Measurements from ENCODE around the gene FAM50B.

Gene FAM50B

DNA sequence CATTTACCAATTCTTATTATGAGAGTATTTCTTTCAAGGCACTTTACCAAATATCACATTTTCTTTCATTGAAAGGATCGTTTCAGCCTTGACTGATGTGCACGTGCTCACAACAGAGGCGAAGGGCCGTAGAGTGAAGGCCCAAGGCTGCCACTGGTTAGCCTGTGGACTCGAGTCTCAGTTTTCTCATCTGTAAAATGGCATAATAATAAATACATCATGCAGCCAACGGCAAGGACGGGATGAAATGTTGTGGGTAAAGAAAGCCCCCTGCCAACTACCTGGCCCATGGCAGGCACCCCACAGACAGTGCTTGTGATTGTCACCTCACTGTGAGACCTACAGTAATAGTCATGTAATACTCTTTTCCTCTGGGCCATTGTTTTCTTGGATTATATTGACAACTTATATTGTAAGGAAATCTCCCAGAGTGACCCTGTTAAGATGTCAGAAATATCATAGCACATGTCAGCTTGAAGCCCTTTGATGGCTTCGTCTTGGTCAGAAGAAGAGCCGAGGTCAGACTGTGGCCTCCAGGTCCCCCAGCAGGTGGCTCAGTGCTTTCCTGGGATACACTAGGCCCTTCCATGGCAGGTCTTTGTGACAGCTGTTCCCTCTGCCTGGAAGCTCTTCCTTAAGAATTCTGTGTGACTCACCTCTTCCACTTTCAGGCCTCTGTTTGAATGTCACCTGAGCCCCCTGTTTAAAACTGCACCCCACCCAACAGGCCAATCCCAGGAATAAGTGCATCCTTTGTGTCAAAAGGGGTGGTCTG lies 36.3 kb downstream of the FAM50B start (continued):
- no peak for TF ChIP-seq ZSCAN5A (tag by site-specific recombination; IDR thresholded peaks at IDR 0.05)
- TF ChIP-seq ZNF488 (tag by site-specific recombination; IDR thresholded peaks at IDR 0.05): no peak
- no peak for TF ChIP-seq ZNF423 (tag by site-specific recombination; IDR thresholded peaks at IDR 0.05)
- TF ChIP-seq ZBTB21 (tag by site-specific recombination; IDR thresholded peaks at IDR 0.05): no peak
- no peak for TF ChIP-seq ZNF223 (tag by site-specific recombination; IDR thresholded peaks at IDR 0.05)

GRCh38 chr6:3887150-3887700 lies 38.1 kb downstream of the FAM50B start:
- POLR2A ChIA-PET: interaction anchor here (0.6 kb wide), 1 partner anchor 607 kb away, joined by 5 read pairs; no protein-coding TSS in a partner anchor
- TF ChIP-seq ZNF830 (tag by site-specific recombination; IDR thresholded peaks at IDR 0.05; ENCODE audit: low read depth) (no peak), KLF9 (tag by site-specific recombination; IDR thresholded peaks at IDR 0.05; ENCODE audit: low read depth) (no peak), OSR2 (tag by site-specific recombination; IDR thresholded peaks at IDR 0.05) (no peak), ZNF654 (tag by site-specific recombination; IDR thresholded peaks at IDR 0.05; ENCODE audit: low read depth) (peak; percentile 41), ZSCAN23 (tag by site-specific recombination; IDR thresholded peaks at IDR 0.05) (no peak), KLF8 (tag by site-specific recombination; IDR thresholded peaks at IDR 0.05) (no peak)
- TF ChIP-seq, protein P1, sequence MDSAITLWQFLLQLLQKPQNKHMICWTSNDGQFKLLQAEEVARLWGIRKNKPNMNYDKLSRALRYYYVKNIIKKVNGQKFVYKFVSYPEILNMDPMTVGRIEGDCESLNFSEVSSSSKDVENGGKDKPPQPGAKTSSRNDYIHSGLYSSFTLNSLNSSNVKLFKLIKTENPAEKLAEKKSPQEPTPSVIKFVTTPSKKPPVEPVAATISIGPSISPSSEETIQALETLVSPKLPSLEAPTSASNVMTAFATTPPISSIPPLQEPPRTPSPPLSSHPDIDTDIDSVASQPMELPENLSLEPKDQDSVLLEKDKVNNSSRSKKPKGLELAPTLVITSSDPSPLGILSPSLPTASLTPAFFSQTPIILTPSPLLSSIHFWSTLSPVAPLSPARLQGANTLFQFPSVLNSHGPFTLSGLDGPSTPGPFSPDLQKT (IDR thresholded peaks at IDR 0.05; ENCODE audit: borderline replicate concordance, low read depth, low read length): no peak
- TF ChIP-seq, protein P2, sequence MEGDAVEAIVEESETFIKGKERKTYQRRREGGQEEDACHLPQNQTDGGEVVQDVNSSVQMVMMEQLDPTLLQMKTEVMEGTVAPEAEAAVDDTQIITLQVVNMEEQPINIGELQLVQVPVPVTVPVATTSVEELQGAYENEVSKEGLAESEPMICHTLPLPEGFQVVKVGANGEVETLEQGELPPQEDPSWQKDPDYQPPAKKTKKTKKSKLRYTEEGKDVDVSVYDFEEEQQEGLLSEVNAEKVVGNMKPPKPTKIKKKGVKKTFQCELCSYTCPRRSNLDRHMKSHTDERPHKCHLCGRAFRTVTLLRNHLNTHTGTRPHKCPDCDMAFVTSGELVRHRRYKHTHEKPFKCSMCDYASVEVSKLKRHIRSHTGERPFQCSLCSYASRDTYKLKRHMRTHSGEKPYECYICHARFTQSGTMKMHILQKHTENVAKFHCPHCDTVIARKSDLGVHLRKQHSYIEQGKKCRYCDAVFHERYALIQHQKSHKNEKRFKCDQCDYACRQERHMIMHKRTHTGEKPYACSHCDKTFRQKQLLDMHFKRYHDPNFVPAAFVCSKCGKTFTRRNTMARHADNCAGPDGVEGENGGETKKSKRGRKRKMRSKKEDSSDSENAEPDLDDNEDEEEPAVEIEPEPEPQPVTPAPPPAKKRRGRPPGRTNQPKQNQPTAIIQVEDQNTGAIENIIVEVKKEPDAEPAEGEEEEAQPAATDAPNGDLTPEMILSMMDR (tag by site-specific recombination; IDR thresholded peaks at IDR 0.05): no peak
- H3K9me3 ChIP-seq (ENCODE audit: control insufficient read depth, insufficient read depth, low read depth, low read length): no peaks in the 10 kb centered on the region
- CTCF ChIA-PET: interaction anchor here (0.5 to 6.3 kb wide), 16 partner anchors 9 to 768 kb away, joined by 3 to 46 read pairs (median 3); no protein-coding TSS in a partner anchor
- H3K36me3 ChIP-seq (ENCODE audit: control insufficient read depth in 2 of 2, insufficient read depth in 1 of 2, low read length in 2 of 2): no peaks in the 10 kb centered on the region
- no peak overlapping the region for H3K4me3 ChIP-seq (ENCODE audit: low read depth, low read length)
- no peaks in the 10 kb centered on the region for H3K4me1 ChIP-seq (ENCODE audit: control insufficient read depth, insufficient read depth, low read length)
- H3K27ac ChIP-seq (ENCODE audit: extremely low read depth, low read depth, low read length): no peak overlapping the region

GRCh38 chr6:3888153-3888957 lies 39.2 kb downstream of the FAM50B start:
- TF ChIP-seq, protein P3, sequence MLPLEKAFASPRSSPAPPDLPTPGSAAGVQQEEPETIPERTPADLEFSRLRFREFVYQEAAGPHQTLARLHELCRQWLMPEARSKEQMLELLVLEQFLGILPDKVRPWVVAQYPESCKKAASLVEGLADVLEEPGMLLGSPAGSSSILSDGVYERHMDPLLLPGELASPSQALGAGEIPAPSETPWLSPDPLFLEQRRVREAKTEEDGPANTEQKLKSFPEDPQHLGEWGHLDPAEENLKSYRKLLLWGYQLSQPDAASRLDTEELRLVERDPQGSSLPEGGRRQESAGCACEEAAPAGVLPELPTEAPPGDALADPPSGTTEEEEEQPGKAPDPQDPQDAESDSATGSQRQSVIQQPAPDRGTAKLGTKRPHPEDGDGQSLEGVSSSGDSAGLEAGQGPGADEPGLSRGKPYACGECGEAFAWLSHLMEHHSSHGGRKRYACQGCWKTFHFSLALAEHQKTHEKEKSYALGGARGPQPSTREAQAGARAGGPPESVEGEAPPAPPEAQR (tag by site-specific recombination; IDR thresholded peaks at IDR 0.05): no peak
- no peak for TF ChIP-seq EGR2 (tag by site-specific recombination; IDR thresholded peaks at IDR 0.05; ENCODE audit: low read depth)
- no peak for TF ChIP-seq ZNF571 (tag by site-specific recombination; IDR thresholded peaks at IDR 0.05)
- TF ChIP-seq ZNF792 (tag by site-specific recombination; IDR thresholded peaks at IDR 0.05): no peak
- TF ChIP-seq ZNF133 (tag by site-specific recombination; IDR thresholded peaks at IDR 0.05): no peak
- Histone ChIP-seq H3K4me1 (ENCODE audit: control insufficient read depth, insufficient read depth, low read length) (no peaks in the 10 kb centered on the region), H3K4me3 (ENCODE audit: low read depth, low read length) (no peak overlapping the region), H3K36me3 (ENCODE audit: control insufficient read depth in 2 of 2, insufficient read depth in 1 of 2, low read length in 2 of 2) (no peaks in the 10 kb centered on the region), H3K27ac (ENCODE audit: extremely low read depth, low read depth, low read length) (no peak overlapping the region), H3K9me3 (ENCODE audit: control insufficient read depth, insufficient read depth, low read depth, low read length) (no peaks in the 10 kb centered on the region)
- ChIA-PET POLR2A (interaction anchor here (1.0 kb wide), 1 partner anchor 138 kb away, joined by 3 read pairs; no protein-coding TSS in a partner anchor), CTCF (interaction anchor here (0.6 to 6.3 kb wide), 17 partner anchors 8 to 279 kb away, joined by 3 to 46 read pairs (median 5); partner anchors contain the start of gene FAM50B)
